HepG2 (cell line): Measurements from ENCODE around the gene SPATA32. TPM values are rescaled to one million over a fixed set of nuclear protein-coding genes. Genes with fewer than 3 reads are reported as not detected.

Experiments used
- AGO2 ChIP-seq: fragments of 200-400 bp; formaldehyde crosslinking; optimal IDR thresholded peaks from 2 replicates; pipeline ENCODE3; 2017; ENCODE audit warnings: mild to moderate bottlenecking, low read depth, low read length, moderate library complexity
- DNMT3B ChIP-seq: conservative IDR thresholded peaks from 2 replicates; pipeline ENCODE4 v1.6.1; 2016; ENCODE audit warnings: missing biosample characterization, control low read depth
- EED ChIP-seq: sonication (generic); formaldehyde crosslinking; IDR thresholded peaks from 2 replicates; pipeline ENCODE4 v1.5.0; 2020; ENCODE audit warnings: mild to moderate bottlenecking, missing genetic modification reagents
- HNF1B ChIP-seq: sonication (generic); formaldehyde crosslinking; IDR thresholded peaks from 2 replicates; pipeline ENCODE4 v1.5.1; 2020; ENCODE audit warnings: mild to moderate bottlenecking, moderate library complexity, missing genetic modification reagents
- JUND ChIP-seq: sonication (generic); formaldehyde crosslinking; IDR thresholded peaks from 2 replicates; pipeline ENCODE4 v1.8.0; 2022; ENCODE audit warnings: mild to moderate bottlenecking, missing genetic modification reagents
- MAFF ChIP-seq: IDR thresholded peaks from 2 replicates; pipeline ENCODE4 v1.6.1; 2011; ENCODE audit warnings: low read depth, low read length, improper control_type of control experiment
- MTA1 ChIP-seq: sonication (generic); formaldehyde crosslinking; IDR thresholded peaks from 2 replicates; pipeline ENCODE4 v1.4.0; 2020; ENCODE audit warnings: missing genetic modification reagents, mild to moderate bottlenecking, borderline replicate concordance
- MYPOP ChIP-seq: sonication (generic); formaldehyde crosslinking; IDR thresholded peaks from 2 replicates; pipeline ENCODE4 v1.8.1; 2023; ENCODE audit warnings: mild to moderate bottlenecking, moderate library complexity, missing genetic modification reagents
- RXRA ChIP-seq: sonication (generic); formaldehyde crosslinking; IDR thresholded peaks from 2 replicates; pipeline ENCODE4 v1.5.1; 2020; ENCODE audit warnings: missing genetic modification reagents
- ZNF235 ChIP-seq: sonication (generic); formaldehyde crosslinking; IDR thresholded peaks from 2 replicates; pipeline ENCODE4 v1.8.1; 2023; ENCODE audit warnings: mild to moderate bottlenecking, missing genetic modification reagents, borderline replicate concordance
- ZNF350 ChIP-seq: sonication (generic); formaldehyde crosslinking; IDR thresholded peaks from 2 replicates; pipeline ENCODE4 v1.4.0; 2020; ENCODE audit warnings: mild to moderate bottlenecking, low read depth, missing genetic modification reagents, borderline replicate concordance
- ZNF547 ChIP-seq: sonication (generic); formaldehyde crosslinking; IDR thresholded peaks from 2 replicates; pipeline ENCODE4 v1.5.1; 2020; ENCODE audit warnings: mild to moderate bottlenecking, missing genetic modification reagents
- ZNF629 ChIP-seq: sonication (generic); formaldehyde crosslinking; conservative IDR thresholded peaks from 2 replicates; pipeline ENCODE4 v1.5.0; 2020; ENCODE audit warnings: missing genetic modification reagents
- ZNF687 ChIP-seq: sonication (generic); formaldehyde crosslinking; IDR thresholded peaks from 2 replicates; pipeline ENCODE4 v1.5.1; 2020; ENCODE audit warnings: mild to moderate bottlenecking, missing genetic modification reagents, moderate library complexity
- ZNF777 ChIP-seq: sonication (generic); formaldehyde crosslinking; IDR thresholded peaks from 2 replicates; pipeline ENCODE4 v1.4.0; 2020; ENCODE audit warnings: missing genetic modification reagents
- ZSCAN25 ChIP-seq: sonication (generic); formaldehyde crosslinking; IDR thresholded peaks from 2 replicates; pipeline ENCODE4 v1.8.0; 2022; ENCODE audit warnings: mild to moderate bottlenecking, missing genetic modification reagents
- ZSCAN31 ChIP-seq: sonication (generic); formaldehyde crosslinking; IDR thresholded peaks from 2 replicates; pipeline ENCODE4 v1.5.0; 2020; ENCODE audit warnings: low read depth, mild to moderate bottlenecking, missing genetic modification reagents
- polyA plus RNA-seq, 8 experiments: library from polyadenylated mRNA; depleted of rRNA in 3 of 8; stranded (reverse) in 7 of 8; unstranded in 1 of 8; fragments of >200 nt; fragmentation: Illumina TruSeq in 4 of 8; extraction: Trizol in 4 of 8; gene quantifications; 2 replicates each; pipeline versions ENCODE4 v1.2.1 to v1.2.3, GENCODE V29; 2011 to 2016; ENCODE audit warnings: low read depth in 4 of 8, missing spikeins in 1 of 8, mixed read lengths in 1 of 8; ENCODE audit not compliant: insufficient read depth in 1 of 8
- total RNA-seq, 5 experiments: library from RNA; depleted of rRNA; stranded (reverse); fragments of >200 nt; fragmentation: Illumina TruSeq; extraction: Trizol; gene quantifications; 2 replicates each; pipeline ENCODE4 v1.2.3, GENCODE V29; 2016; ENCODE audit warnings: low read depth in 1 of 5
- TF ChIP-seq, protein P1 (sequence below): sonication (generic); formaldehyde crosslinking; IDR thresholded peaks from 2 replicates; pipeline ENCODE4 v1.4.0; 2020; ENCODE audit warnings: missing genetic modification reagents
- TF ChIP-seq, protein P2 (sequence below): sonication (generic); formaldehyde crosslinking; IDR thresholded peaks from 2 replicates; pipeline ENCODE4 v1.8.1; 2023; ENCODE audit warnings: mild to moderate bottlenecking, missing genetic modification reagents

The SPATA32 gene
- total and polyA plus RNA-seq, 2 of the 13 experiments (the other 11 are each of a cell fraction or from before 2014, with no cell fraction given): not detected

GRCh38 chr17:45248132-45248957 is 13.5 kb downstream of the SPATA32 start (continued):
- TF ChIP-seq ZNF687 (CRISPR knock-in tag) (peak; percentile 48), ZNF350 (CRISPR knock-in tag) (peak; percentile 16; the same call in 1 of the 2 replicates), EED (0 out of 2 replicates have a peak, but pooled peaks have one; percentile 47), JUND (CRISPR knock-in tag) (no peak), AGO2 (peak; percentile 48), MTA1 (peak; percentile 46; the same call in 1 of the 2 replicates), ZNF777 (CRISPR knock-in tag) (peak; percentile 99), ZSCAN25 (0 out of 2 replicates have a peak, but pooled peaks have one; percentile 0), ZNF235 (CRISPR knock-in tag) (no peak), RXRA (CRISPR knock-in tag) (peak; percentile 34; the same call in 1 of the 2 replicates), ZSCAN31 (CRISPR knock-in tag) (0 out of 2 replicates have a peak, but pooled peaks have one; percentile 42), ZNF629 (no peak), ZNF547 (CRISPR knock-in tag) (no peak), MYPOP (0 out of 2 replicates have a peak, but pooled peaks have one; percentile 14), HNF1B (CRISPR knock-in tag) (0 out of 2 replicates have a peak, but pooled peaks have one; percentile 21), MAFF (no peak), DNMT3B (CRISPR knock-in tag) (0 out of 2 replicates have a peak, but pooled peaks have one; percentile 10)
- TF ChIP-seq, protein P1, sequence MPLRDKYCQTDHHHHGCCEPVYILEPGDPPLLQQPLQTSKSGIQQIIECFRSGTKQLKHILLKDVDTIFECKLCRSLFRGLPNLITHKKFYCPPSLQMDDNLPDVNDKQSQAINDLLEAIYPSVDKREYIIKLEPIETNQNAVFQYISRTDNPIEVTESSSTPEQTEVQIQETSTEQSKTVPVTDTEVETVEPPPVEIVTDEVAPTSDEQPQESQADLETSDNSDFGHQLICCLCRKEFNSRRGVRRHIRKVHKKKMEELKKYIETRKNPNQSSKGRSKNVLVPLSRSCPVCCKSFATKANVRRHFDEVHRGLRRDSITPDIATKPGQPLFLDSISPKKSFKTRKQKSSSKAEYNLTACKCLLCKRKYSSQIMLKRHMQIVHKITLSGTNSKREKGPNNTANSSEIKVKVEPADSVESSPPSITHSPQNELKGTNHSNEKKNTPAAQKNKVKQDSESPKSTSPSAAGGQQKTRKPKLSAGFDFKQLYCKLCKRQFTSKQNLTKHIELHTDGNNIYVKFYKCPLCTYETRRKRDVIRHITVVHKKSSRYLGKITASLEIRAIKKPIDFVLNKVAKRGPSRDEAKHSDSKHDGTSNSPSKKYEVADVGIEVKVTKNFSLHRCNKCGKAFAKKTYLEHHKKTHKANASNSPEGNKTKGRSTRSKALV (CRISPR knock-in tag): peak; percentile 86
- TF ChIP-seq, protein P2, sequence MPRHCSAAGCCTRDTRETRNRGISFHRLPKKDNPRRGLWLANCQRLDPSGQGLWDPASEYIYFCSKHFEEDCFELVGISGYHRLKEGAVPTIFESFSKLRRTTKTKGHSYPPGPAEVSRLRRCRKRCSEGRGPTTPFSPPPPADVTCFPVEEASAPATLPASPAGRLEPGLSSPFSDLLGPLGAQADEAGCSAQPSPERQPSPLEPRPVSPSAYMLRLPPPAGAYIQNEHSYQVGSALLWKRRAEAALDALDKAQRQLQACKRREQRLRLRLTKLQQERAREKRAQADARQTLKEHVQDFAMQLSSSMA (CRISPR knock-in tag): 0 out of 2 replicates have a peak, but pooled peaks have one; percentile 15
